Sigmoid colon (tissue), 3 donors: Measurements from ENCODE around the gene PPME1.

Source experiments
- POLR2A ChIP-seq, 2 donors: fragments of 450-650 bp; IDR thresholded peaks; one replicate each; pipeline ENCODE4 v1.6.1; 2016; ENCODE audit warnings: antibody characterized with exemption in 2 of 2, mild to moderate bottlenecking in 2 of 2, moderate library complexity in 2 of 2
- TF ChIP-seq, protein P1 (sequence below), 4 experiments: fragments of 450-650 bp in 3 of 4; fragments of 200-600 bp in 1 of 4; IDR thresholded peaks; one replicate each; pipeline ENCODE4 v1.5.1; 2016 to 2019; ENCODE audit warnings: antibody characterized with exemption in 4 of 4, mild to moderate bottlenecking in 3 of 4, moderate library complexity in 2 of 4

GRCh38 chr11:74225565-74225964, 54.5 kb downstream of the PPME1 start:
- no peak for TF ChIP-seq POLR2A (IDR thresholded peaks at IDR 0.05)
- TF ChIP-seq, protein P1, sequence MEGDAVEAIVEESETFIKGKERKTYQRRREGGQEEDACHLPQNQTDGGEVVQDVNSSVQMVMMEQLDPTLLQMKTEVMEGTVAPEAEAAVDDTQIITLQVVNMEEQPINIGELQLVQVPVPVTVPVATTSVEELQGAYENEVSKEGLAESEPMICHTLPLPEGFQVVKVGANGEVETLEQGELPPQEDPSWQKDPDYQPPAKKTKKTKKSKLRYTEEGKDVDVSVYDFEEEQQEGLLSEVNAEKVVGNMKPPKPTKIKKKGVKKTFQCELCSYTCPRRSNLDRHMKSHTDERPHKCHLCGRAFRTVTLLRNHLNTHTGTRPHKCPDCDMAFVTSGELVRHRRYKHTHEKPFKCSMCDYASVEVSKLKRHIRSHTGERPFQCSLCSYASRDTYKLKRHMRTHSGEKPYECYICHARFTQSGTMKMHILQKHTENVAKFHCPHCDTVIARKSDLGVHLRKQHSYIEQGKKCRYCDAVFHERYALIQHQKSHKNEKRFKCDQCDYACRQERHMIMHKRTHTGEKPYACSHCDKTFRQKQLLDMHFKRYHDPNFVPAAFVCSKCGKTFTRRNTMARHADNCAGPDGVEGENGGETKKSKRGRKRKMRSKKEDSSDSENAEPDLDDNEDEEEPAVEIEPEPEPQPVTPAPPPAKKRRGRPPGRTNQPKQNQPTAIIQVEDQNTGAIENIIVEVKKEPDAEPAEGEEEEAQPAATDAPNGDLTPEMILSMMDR (IDR thresholded peaks at IDR 0.05), result no peak
